ENCODE results near the gene SUGT1.
A peak's percentile ranks its signal among the peaks of the same experiment; 100 is the strongest.

Gene SUGT1

GRCh38 chr13:52737965-52738364 lies 85.3 kb downstream of the SUGT1 start:
- no peak for DNase-seq (ENCODE audit: low read depth)

- DNase-seq (ENCODE audit: low read depth), result peak; percentile 1
These were observed 86.3 kb downstream of the SUGT1 start for GRCh38 chr13:52738719-52739467.

- DNase-seq (ENCODE audit: low read depth), result no peak
These were observed 86.9 kb downstream of the SUGT1 start, which contains the start of gene CNMD for GRCh38 chr13:52739468-52740071. Gene CNMD (minus strand): TSS chr13:52739820. CDS start chr13:52739701, 119 bp downstream.

DNA sequence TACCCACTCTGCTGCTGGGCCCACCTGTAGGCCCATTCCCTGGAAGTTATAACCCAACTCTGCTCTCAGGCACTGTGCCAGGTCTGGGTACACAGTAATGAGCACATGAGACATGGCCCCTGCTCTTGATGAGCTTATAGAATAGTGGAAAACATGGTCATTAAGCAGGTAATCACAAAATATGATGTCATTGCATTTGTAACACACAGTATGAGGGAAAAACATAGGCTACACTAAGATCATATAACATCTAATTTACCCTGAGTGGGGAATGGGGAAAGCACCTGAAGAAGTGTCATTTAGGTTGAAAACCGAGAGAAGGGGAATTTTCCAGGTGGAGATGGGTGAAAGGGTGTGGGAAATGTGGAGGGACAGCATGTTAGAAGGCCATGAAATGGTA lies 90.9 kb downstream of the SUGT1 start:
- DNase-seq (ENCODE audit: low read depth), result no peak

DNA sequence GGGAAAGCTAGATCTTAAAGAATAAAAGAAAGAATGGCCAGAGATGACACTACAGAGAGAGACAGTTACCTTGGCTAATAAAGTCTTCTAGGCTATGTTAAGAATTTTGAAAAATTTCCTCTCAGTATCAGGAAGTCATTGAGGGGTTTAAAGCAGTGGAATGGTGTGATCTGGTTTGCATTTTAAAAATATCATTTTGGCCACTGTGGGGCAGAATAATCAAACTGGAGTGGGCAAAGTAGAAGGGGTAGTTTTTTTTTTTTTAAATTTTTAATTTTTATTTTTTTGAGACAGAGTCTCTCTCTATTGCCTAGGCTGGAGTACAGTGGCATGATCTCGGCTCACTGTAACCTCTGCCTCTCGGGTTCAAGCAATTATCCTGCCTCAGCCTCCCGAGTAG lies 91.4 kb downstream of the SUGT1 start:
- no peak for DNase-seq (ENCODE audit: low read depth)

GRCh38 chr13:52744842-52745375 lies 92.3 kb downstream of the SUGT1 start:
- DNase-seq (ENCODE audit: low read depth), result no peak

GRCh38 chr13:52746141-52746540 lies 93.5 kb downstream of the SUGT1 start:
- DNase-seq (ENCODE audit: low read depth), result no peak

DNA sequence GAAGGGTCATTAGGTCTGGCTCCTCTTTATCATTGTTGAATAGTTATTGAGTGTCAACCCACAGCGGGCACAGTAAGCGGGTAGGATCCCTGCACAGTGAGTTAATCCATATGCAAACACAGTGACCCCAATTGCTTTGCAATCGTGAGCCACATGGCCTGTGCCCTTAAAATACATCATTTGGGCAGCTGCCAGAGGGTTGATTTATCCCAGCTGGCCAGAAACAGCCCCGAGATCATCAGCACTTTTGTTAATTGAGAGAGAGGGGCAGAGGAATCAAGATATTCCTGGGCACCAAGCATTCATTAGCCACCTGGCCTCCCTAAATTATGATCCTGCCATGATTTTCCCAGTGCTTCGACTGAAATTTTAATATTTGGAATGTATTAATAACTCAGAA lies 96.8 kb downstream of the SUGT1 start:
- DNase-seq (ENCODE audit: low read depth), result no peak

Measured in stimulated activated CD8-positive, alpha-beta memory T cell treated with anti-CD3 and anti-CD28 coated beads, Interleukin-15, amount 100 ng/mL, for 1 hour (primary cell).